Superior temporal gyrus (tissue), 1 donor: ENCODE measurements around the gene RPL29.
A peak's percentile ranks its signal among the peaks of the same experiment; 100 is the strongest.
"Not testable (repeated sequence)": the region's sequence is repeated elsewhere in the genome, so short reads cannot be mapped to it uniquely, and the experiment has no call there.

Source experiments
- DNase-seq: peaks from one replicate; pipeline ENCODE4 v3.0.0-alpha.2; 2016; ENCODE audit errors: extremely low spot score

The RPL29 gene

GRCh38 chr3:52006017-52006819 lies 10.5 kb upstream of the RPL29 start:
- DNase-seq: no peak

- no peak for DNase-seq
Observed at GRCh38 chr3:52005571-52005986, 9.9 kb upstream of the RPL29 start.

- no peak for DNase-seq
Observed at GRCh38 chr3:52004906-52005395, 9.3 kb upstream of the RPL29 start.

- peak; percentile 85 for DNase-seq
Observed at GRCh38 chr3:52004163-52004787, 8.6 kb upstream of the RPL29 start.

- no peak for DNase-seq
Observed at GRCh38 chr3:52002748-52003147, 7.1 kb upstream of the RPL29 start.

GRCh38 chr3:52001443-52001974 lies 5.8 kb upstream of the RPL29 start:
- peak; percentile 83 for DNase-seq

- DNase-seq: no peak
Observed at GRCh38 chr3:51999846-52000245, 4.2 kb upstream of the RPL29 start.

GRCh38 chr3:51998774-51999173 lies 3.1 kb upstream of the RPL29 start:
- DNase-seq: no peak

- DNase-seq: no peak
Observed at GRCh38 chr3:51997935-51998596, 2.4 kb upstream of the RPL29 start.

- DNase-seq: no peak
Observed at GRCh38 chr3:51997172-51997571, 1.5 kb upstream of the RPL29 start.

- no peak for DNase-seq
Observed at GRCh38 chr3:51994530-51994929, 1.2 kb downstream of the RPL29 start.

GRCh38 chr3:51993657-51994056 lies 2.0 kb downstream of the RPL29 start:
- DNase-seq: not testable (repeated sequence)

- DNase-seq: no peak
Observed at GRCh38 chr3:51992017-51992682, 3.5 kb downstream of the RPL29 start.

GRCh38 chr3:51990501-51990971 lies 5.2 kb downstream of the RPL29 start:
- DNase-seq: not testable (repeated sequence)

GRCh38 chr3:51988286-51989146 lies 7.2 kb downstream of the RPL29 start:
- no peak for DNase-seq

GRCh38 chr3:51987568-51987967 lies 8.1 kb downstream of the RPL29 start:
- no peak for DNase-seq

GRCh38 chr3:51986010-51986947 lies 9.4 kb downstream of the RPL29 start:
- no peak for DNase-seq

GRCh38 chr3:51985063-51985462 lies 10.6 kb downstream of the RPL29 start:
- DNase-seq: no peak

GRCh38 chr3:51984269-51984647 lies 11.4 kb downstream of the RPL29 start:
- no peak for DNase-seq
